ENCODE results near the gene NMNAT3.

Gene NMNAT3

GRCh38 chr3:139646512-139646911 lies 31.3 kb downstream of the NMNAT3 start:
- no peak for TF ChIP-seq CTCF (IDR thresholded peaks at IDR 0.05; ENCODE audit: insufficient read depth, low read depth, low read length, missing control alignments)
- H3K4me3 ChIP-seq (ENCODE audit: low read depth, low read length) = no peak overlapping the region
- DNase-seq (ENCODE audit: low read depth) = no peak

- H3K4me3 ChIP-seq (ENCODE audit: low read depth, low read length) = no peak overlapping the region
- no peak for TF ChIP-seq CTCF (IDR thresholded peaks at IDR 0.05; ENCODE audit: insufficient read depth, low read depth, low read length, missing control alignments)
- no peak for DNase-seq (ENCODE audit: low read depth)
Measured at GRCh38 chr3:139642996-139643395, 34.8 kb downstream of the NMNAT3 start.

GRCh38 chr3:139640456-139640855 lies 37.3 kb downstream of the NMNAT3 start:
- TF ChIP-seq CTCF (IDR thresholded peaks at IDR 0.05; ENCODE audit: insufficient read depth, low read depth, low read length, missing control alignments) = no peak
- no peak for DNase-seq (ENCODE audit: low read depth)
- no peak overlapping the region for H3K4me3 ChIP-seq (ENCODE audit: low read depth, low read length)

GRCh38 chr3:139639662-139640061 lies 38.1 kb downstream of the NMNAT3 start:
- no peak overlapping the region for H3K4me3 ChIP-seq (ENCODE audit: low read depth, low read length)
- DNase-seq (ENCODE audit: low read depth) = peak; percentile 2
- TF ChIP-seq CTCF (IDR thresholded peaks at IDR 0.05; ENCODE audit: insufficient read depth, low read depth, low read length, missing control alignments) = no peak

GRCh38 chr3:139638518-139638917 lies 39.3 kb downstream of the NMNAT3 start:
- no peak for TF ChIP-seq CTCF (IDR thresholded peaks at IDR 0.05; ENCODE audit: insufficient read depth, low read depth, low read length, missing control alignments)
- DNase-seq (ENCODE audit: low read depth) = no peak
- no peak overlapping the region for H3K4me3 ChIP-seq (ENCODE audit: low read depth, low read length)

GRCh38 chr3:139636511-139636910 lies 41.3 kb downstream of the NMNAT3 start:
- DNase-seq (ENCODE audit: low read depth) = no peak
- no peak for TF ChIP-seq CTCF (IDR thresholded peaks at IDR 0.05; ENCODE audit: insufficient read depth, low read depth, low read length, missing control alignments)
- no peak overlapping the region for H3K4me3 ChIP-seq (ENCODE audit: low read depth, low read length)

- no peak overlapping the region for H3K4me3 ChIP-seq (ENCODE audit: low read depth, low read length)
- no peak for TF ChIP-seq CTCF (IDR thresholded peaks at IDR 0.05; ENCODE audit: insufficient read depth, low read depth, low read length, missing control alignments)
- DNase-seq (ENCODE audit: low read depth) = no peak
Measured at GRCh38 chr3:139634111-139634635, 43.6 kb downstream of the NMNAT3 start.
